Natural killer cell (primary cell): Measurements from ENCODE around the gene DOHH. TPM values are rescaled to one million over a fixed set of nuclear protein-coding genes. Genes with fewer than 3 reads are reported as not detected.

ENCODE experiments used
- ATAC-seq, 3 donors: fragments of 150-1000 bp in 2 of 3; fragments of 200-7000 bp in 1 of 3; cut with Tn5 transposase; 1 replicate in 1 of 3; 2 replicates in 2 of 3; pipeline ENCODE4 v1.10.0; 2021; ENCODE audit warnings: mild to moderate bottlenecking in 2 of 3, moderate library complexity in 2 of 3
- DNase-seq, 2 donors: peaks; one replicate each; pipeline versions ENCODE4 v3.0.0 to v3.0.0-alpha.2; 2013 to 2021; ENCODE audit warnings: mixed read lengths in 1 of 2
- H3K27ac ChIP-seq: one replicate; pipeline ENCODE4 v1.5.1; 2013; ENCODE audit warnings: mild to moderate bottlenecking, low read length
- H3K27me3 ChIP-seq: one replicate; pipeline ENCODE4 v1.6.1; 2013; ENCODE audit warnings: low read length; ENCODE audit not compliant: control insufficient read depth, insufficient read depth
- H3K36me3 ChIP-seq: one replicate; pipeline ENCODE4 v1.6.1; 2013; ENCODE audit warnings: low read length; ENCODE audit not compliant: control insufficient read depth, insufficient read depth
- H3K4me1 ChIP-seq: one replicate; pipeline ENCODE4 v1.6.1; 2013; ENCODE audit warnings: low read length; ENCODE audit not compliant: control insufficient read depth, insufficient read depth
- H3K4me3 ChIP-seq: one replicate; pipeline ENCODE4 v1.5.1; 2013; ENCODE audit warnings: low read length
- H3K9me3 ChIP-seq: one replicate; pipeline ENCODE4 v1.6.1; 2013; ENCODE audit warnings: low read length; ENCODE audit not compliant: control insufficient read depth, insufficient read depth
- H3K27ac Mint-ChIP-seq, 2 donors: one replicate each; pipeline ENCODE4 v1.8.0; 2022; ENCODE audit warnings: mild to moderate bottlenecking in 2 of 2, mixed read lengths in 2 of 2, moderate library complexity in 1 of 2
- H3K27me3 Mint-ChIP-seq, 2 donors: one replicate each; pipeline ENCODE4 v1.8.0; 2022; ENCODE audit warnings: low read depth in 2 of 2, mixed read lengths in 2 of 2
- H3K36me3 Mint-ChIP-seq: one replicate; pipeline ENCODE4 v1.8.0; 2022; ENCODE audit warnings: mixed read lengths
- H3K4me1 Mint-ChIP-seq, 2 donors: one replicate each; pipeline ENCODE4 v1.8.0; 2022; ENCODE audit warnings: mixed read lengths in 2 of 2
- H3K4me3 Mint-ChIP-seq: one replicate; pipeline ENCODE4 v1.8.0; 2022; ENCODE audit warnings: mild to moderate bottlenecking, moderate library complexity, mixed read lengths
- H3K9me3 Mint-ChIP-seq, 2 donors: one replicate each; pipeline ENCODE4 v1.8.0; 2022; ENCODE audit warnings: mixed read lengths in 2 of 2
- CTCF ChIP-seq: fragments of 200-600 bp; IDR thresholded peaks from one replicate; pipeline ENCODE4 v1.8.0; 2022; ENCODE audit warnings: antibody characterized with exemption
- WGBS: methylation state at CpG from one replicate; pipeline ENCODE4 v1.1.7; 2013; ENCODE audit warnings: missing lambda C conversion rate; ENCODE audit not compliant: insufficient coverage; 5-methylcytosine and 5-hydroxymethylcytosine counted together
- intact Hi-C: fragments of 100-400 bp; cut with micrococcal nuclease; formaldehyde crosslinking; loops from one replicate; pipeline ENCODE4 v1.14.2; 2022
- total RNA-seq, 4 donors: library from RNA; stranded (reverse); fragments of 120-200 nt in 1 of 4; gene quantifications; one replicate each; pipeline versions ENCODE4 v1.2.3 to v1.2.4, GENCODE V29; 2013 to 2022

The DOHH gene
- total RNA-seq, 3 donors from 2014 or later (not counting 1 experiment from before 2014, with no cell fraction given), result 4.5 to 5.9 (median 4.6) TPM

- 96% methylated on average over 9 of the region's 10 CpGs for WGBS
- Histone ChIP-seq H3K27ac (no peak overlapping the region), H3K4me3 (no peak overlapping the region), H3K27me3 (no peaks in the 10 kb centered on the region), H3K9me3 (peaks cover 3% of the 10 kb centered on the region), H3K36me3 (no peaks in the 10 kb centered on the region), H3K4me1 (no peaks in the 10 kb centered on the region)
- no peak for ATAC-seq
- Mint-ChIP-seq H3K27ac (no peak overlapping the region), H3K36me3 (no peaks in the 10 kb centered on the region), H3K9me3 (no peaks in the 10 kb centered on the region), H3K4me3 (no peak overlapping the region), H3K4me1 (no peaks in the 10 kb centered on the region), H3K27me3 (no peaks in the 10 kb centered on the region)
- intact Hi-C loops, result no loop called here
- TF ChIP-seq CTCF, result no peak
- no peak for DNase-seq
Measured at GRCh38 chr19:3467437-3468198, 32.9 kb downstream of the DOHH start.

- Histone ChIP-seq H3K9me3 (peaks cover 3% of the 10 kb centered on the region), H3K27me3 (no peaks in the 10 kb centered on the region), H3K36me3 (no peaks in the 10 kb centered on the region), H3K4me3 (no peak overlapping the region), H3K4me1 (no peaks in the 10 kb centered on the region), H3K27ac (no peak overlapping the region)
- no peaks in the 10 kb centered on the region for H3K36me3 Mint-ChIP-seq
- no peaks in the 10 kb centered on the region for H3K9me3 Mint-ChIP-seq
- no peaks in the 10 kb centered on the region for H3K27me3 Mint-ChIP-seq
- H3K4me3 Mint-ChIP-seq, result no peak overlapping the region
- H3K27ac Mint-ChIP-seq, result no peak overlapping the region
- WGBS, result 96% methylated on average over 9 of the region's 9 CpGs
- no peak for ATAC-seq
- intact Hi-C loops, result no loop called here
- no peak for TF ChIP-seq CTCF
- no peaks in the 10 kb centered on the region for H3K4me1 Mint-ChIP-seq
- DNase-seq, result no peak
Measured at GRCh38 chr19:3466635-3467034, 33.8 kb downstream of the DOHH start.

GRCh38 chr19:3465552-3465951 is 34.9 kb downstream of the DOHH start:
- Mint-ChIP-seq H3K9me3 (no peaks in the 10 kb centered on the region), H3K27ac (no peak overlapping the region), H3K27me3 (no peaks in the 10 kb centered on the region), H3K4me3 (no peak overlapping the region), H3K4me1 (no peaks in the 10 kb centered on the region), H3K36me3 (no peaks in the 10 kb centered on the region)
- TF ChIP-seq CTCF, result no peak
- no peaks in the 10 kb centered on the region for H3K4me1 ChIP-seq
- 92% methylated on average over 7 of the region's 7 CpGs for WGBS
- no peak overlapping the region for H3K4me3 ChIP-seq
- DNase-seq, result no peak
- no peaks in the 10 kb centered on the region for H3K27me3 ChIP-seq
- intact Hi-C loops, result no loop called here
- no peak for ATAC-seq
- no peaks in the 10 kb centered on the region for H3K36me3 ChIP-seq
- H3K9me3 ChIP-seq, result peaks cover 3% of the 10 kb centered on the region
- no peak overlapping the region for H3K27ac ChIP-seq
